ENCODE data around the gene KIF23.

Gene KIF23

DNA sequence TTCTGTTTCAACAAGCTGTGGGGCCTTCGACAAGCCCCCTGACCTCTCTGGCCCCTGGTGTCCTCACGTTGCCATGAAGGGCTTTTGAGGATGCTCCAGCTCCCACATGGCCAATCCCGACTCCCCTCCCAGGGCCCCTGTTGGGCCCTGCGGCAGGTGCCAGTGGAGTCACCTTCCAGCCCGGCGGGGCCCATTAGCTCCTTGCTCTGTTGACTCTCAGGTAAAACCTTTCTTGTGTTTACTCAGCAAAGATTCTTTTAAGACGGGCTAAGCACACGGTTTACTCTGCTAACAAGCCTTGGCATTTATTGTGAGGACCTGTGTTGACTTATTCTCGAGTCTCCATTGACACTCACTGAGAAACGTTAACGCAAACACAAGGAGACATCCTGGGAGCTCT lies 53.5 kb downstream of the KIF23 start:
- no peak for TF ChIP-seq EZH2phosphoT487 (conservative IDR thresholded peaks at IDR 0.05; ENCODE audit: low read length)
- TF ChIP-seq, protein P1, sequence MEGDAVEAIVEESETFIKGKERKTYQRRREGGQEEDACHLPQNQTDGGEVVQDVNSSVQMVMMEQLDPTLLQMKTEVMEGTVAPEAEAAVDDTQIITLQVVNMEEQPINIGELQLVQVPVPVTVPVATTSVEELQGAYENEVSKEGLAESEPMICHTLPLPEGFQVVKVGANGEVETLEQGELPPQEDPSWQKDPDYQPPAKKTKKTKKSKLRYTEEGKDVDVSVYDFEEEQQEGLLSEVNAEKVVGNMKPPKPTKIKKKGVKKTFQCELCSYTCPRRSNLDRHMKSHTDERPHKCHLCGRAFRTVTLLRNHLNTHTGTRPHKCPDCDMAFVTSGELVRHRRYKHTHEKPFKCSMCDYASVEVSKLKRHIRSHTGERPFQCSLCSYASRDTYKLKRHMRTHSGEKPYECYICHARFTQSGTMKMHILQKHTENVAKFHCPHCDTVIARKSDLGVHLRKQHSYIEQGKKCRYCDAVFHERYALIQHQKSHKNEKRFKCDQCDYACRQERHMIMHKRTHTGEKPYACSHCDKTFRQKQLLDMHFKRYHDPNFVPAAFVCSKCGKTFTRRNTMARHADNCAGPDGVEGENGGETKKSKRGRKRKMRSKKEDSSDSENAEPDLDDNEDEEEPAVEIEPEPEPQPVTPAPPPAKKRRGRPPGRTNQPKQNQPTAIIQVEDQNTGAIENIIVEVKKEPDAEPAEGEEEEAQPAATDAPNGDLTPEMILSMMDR (IDR thresholded peaks at IDR 0.05; ENCODE audit: insufficient read depth, low read length, poor library complexity, severe bottlenecking) = no peak
- no peaks in the 10 kb centered on the region for H3K9me3 ChIP-seq (ENCODE audit: insufficient read depth, low read length)
- no peak overlapping the region for H2AFZ ChIP-seq (ENCODE audit: low read depth, low read length, severe bottlenecking)
- no peak overlapping the region for H3K4me3 ChIP-seq (ENCODE audit: insufficient read depth, low read length, poor library complexity, severe bottlenecking)
- no peak overlapping the region for H3K4me2 ChIP-seq (ENCODE audit: low read depth, low read length, poor library complexity, severe bottlenecking)
- H3K79me2 ChIP-seq (ENCODE audit: insufficient read depth, low read length) = no peaks in the 10 kb centered on the region
- H3K9me2 ChIP-seq (replicated peaks; ENCODE audit: insufficient read depth, low read length) = no peaks in the 10 kb centered on the region
- no peak overlapping the region for H3K9ac ChIP-seq (ENCODE audit: low read length)
- no peaks in the 10 kb centered on the region for H3F3A ChIP-seq (ENCODE audit: insufficient read depth)
- H3K27me3 ChIP-seq (ENCODE audit: low read length) = no peaks in the 10 kb centered on the region
- no peak overlapping the region for H3K27ac ChIP-seq (ENCODE audit: low read depth, low read length)
- H3K36me3 ChIP-seq (ENCODE audit: low read length) = no peaks in the 10 kb centered on the region
- no peaks in the 10 kb centered on the region for H4K20me1 ChIP-seq (ENCODE audit: low read depth, low read length)

DNA sequence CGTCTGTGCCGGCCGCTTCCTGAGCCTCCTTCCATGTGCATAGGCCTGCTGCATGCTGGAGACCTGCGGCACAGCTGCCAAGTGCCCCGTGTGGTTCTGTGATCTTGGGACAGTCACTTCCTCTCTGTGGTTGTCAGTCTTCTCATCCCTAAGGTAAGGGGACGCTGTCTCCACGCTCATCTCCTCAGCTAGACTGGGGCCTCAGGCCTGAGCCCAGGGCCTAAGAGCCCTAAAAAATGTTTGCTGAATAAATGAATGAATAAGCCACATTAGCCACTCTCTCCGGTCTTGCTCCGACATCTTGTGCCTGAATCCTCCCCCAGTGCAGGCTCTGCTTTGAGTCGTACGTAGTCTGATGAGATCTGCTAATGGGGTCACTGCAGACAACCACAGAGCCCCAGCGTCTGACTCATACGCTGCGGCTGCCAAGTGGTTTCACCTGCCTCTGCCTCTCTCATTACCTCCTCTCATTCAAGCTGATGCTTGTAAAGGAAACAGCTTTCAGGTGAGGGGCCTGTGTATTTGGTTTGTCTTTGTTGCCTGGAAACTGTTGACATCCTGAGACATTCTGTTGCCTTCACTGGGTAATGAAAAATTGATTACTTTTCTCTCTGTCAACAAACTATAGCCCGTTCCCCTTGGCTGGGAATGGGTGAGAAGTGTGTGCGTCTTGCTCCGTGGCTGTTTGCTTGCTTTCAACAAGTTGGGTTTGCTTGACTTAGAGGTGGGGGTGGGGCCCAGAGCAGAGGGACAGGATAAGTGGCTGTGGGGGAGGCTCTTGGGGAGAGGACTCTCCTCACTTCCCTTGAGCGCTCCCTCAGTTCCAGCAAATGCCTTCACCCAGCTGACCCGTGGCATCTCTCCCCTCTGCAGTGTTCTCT lies 54.3 kb downstream of the KIF23 start:
- no peak overlapping the region for H3K4me2 ChIP-seq (ENCODE audit: low read depth, low read length, poor library complexity, severe bottlenecking)
- no peak overlapping the region for H3K27ac ChIP-seq (ENCODE audit: low read depth, low read length)
- H3K4me3 ChIP-seq (ENCODE audit: insufficient read depth, low read length, poor library complexity, severe bottlenecking) = no peak overlapping the region
- H3K79me2 ChIP-seq (ENCODE audit: insufficient read depth, low read length) = no peaks in the 10 kb centered on the region
- no peak overlapping the region for H2AFZ ChIP-seq (ENCODE audit: low read depth, low read length, severe bottlenecking)
- H3F3A ChIP-seq (ENCODE audit: insufficient read depth) = no peaks in the 10 kb centered on the region
- H3K27me3 ChIP-seq (ENCODE audit: low read length) = no peaks in the 10 kb centered on the region
- H4K20me1 ChIP-seq (ENCODE audit: low read depth, low read length) = no peaks in the 10 kb centered on the region
- no peak overlapping the region for H3K9ac ChIP-seq (ENCODE audit: low read length)
- no peaks in the 10 kb centered on the region for H3K36me3 ChIP-seq (ENCODE audit: low read length)
- TF ChIP-seq EZH2phosphoT487 (conservative IDR thresholded peaks at IDR 0.05; ENCODE audit: low read length) = no peak
- TF ChIP-seq, protein P1 (IDR thresholded peaks at IDR 0.05; ENCODE audit: insufficient read depth, low read length, poor library complexity, severe bottlenecking) = no peak
- H3K9me3 ChIP-seq (ENCODE audit: insufficient read depth, low read length) = no peaks in the 10 kb centered on the region
- H3K9me2 ChIP-seq (replicated peaks; ENCODE audit: insufficient read depth, low read length) = no peaks in the 10 kb centered on the region

DNA sequence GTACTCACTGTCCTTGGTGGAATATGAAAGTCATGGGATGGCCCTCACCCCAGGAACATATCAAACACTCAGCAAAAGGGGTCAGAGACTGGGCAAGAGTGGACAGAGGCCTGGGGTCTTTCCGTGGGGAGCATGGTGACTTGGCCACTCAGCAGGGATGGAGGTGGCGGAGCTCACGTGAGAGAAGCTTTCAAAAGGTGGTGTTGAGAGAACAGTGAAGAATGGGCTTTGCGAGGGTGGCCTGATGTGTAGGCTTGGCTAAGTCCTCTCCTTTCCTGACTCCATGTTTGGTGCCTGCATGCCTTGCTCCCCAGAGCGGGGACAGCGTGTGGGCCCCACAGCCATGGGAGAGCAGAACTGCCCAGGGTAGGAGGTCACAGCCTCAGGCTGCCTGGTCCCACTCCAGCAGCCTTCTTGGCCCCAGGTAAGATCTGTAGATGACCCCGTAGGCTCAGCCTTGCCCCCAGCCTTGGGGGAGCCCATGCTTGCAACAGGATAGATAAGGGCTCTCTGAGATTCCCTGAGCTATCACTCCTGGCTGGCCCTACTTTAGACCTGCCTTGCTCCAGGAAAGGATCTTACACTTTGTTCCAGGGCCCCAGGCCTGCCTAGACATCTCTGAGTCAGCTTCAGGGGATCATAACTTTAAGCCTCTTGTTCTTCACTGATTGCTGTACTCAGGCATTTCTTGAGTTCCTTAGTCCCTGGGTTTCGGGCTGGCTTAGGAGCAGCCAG lies 55.5 kb downstream of the KIF23 start:
- no peak overlapping the region for H3K4me2 ChIP-seq (ENCODE audit: low read depth, low read length, poor library complexity, severe bottlenecking)
- no peaks in the 10 kb centered on the region for H3K9me3 ChIP-seq (ENCODE audit: insufficient read depth, low read length)
- no peaks in the 10 kb centered on the region for H3K79me2 ChIP-seq (ENCODE audit: insufficient read depth, low read length)
- no peak overlapping the region for H3K27ac ChIP-seq (ENCODE audit: low read depth, low read length)
- H3K4me3 ChIP-seq (ENCODE audit: insufficient read depth, low read length, poor library complexity, severe bottlenecking) = no peak overlapping the region
- H3K36me3 ChIP-seq (ENCODE audit: low read length) = no peaks in the 10 kb centered on the region
- H3K9me2 ChIP-seq (replicated peaks; ENCODE audit: insufficient read depth, low read length) = no peaks in the 10 kb centered on the region
- TF ChIP-seq, protein P1 (IDR thresholded peaks at IDR 0.05; ENCODE audit: insufficient read depth, low read length, poor library complexity, severe bottlenecking) = no peak
- no peak for TF ChIP-seq EZH2phosphoT487 (conservative IDR thresholded peaks at IDR 0.05; ENCODE audit: low read length)
- no peak overlapping the region for H2AFZ ChIP-seq (ENCODE audit: low read depth, low read length, severe bottlenecking)
- H3F3A ChIP-seq (ENCODE audit: insufficient read depth) = no peaks in the 10 kb centered on the region
- H3K9ac ChIP-seq (ENCODE audit: low read length) = no peak overlapping the region
- H3K27me3 ChIP-seq (ENCODE audit: low read length) = no peaks in the 10 kb centered on the region
- H4K20me1 ChIP-seq (ENCODE audit: low read depth, low read length) = no peaks in the 10 kb centered on the region

All from SU-DHL-6 (cell line).